ENCODE measurements around the gene RTP4.
A peak's percentile ranks its signal among the peaks of the same experiment; 100 is the strongest.

Gene RTP4

GRCh38 chr3:187325632-187326031, 42.6 kb upstream of the RTP4 start:
- no peak overlapping the region for H3K27ac ChIP-seq
- TF ChIP-seq ZFX (IDR thresholded peaks at IDR 0.05) = no peak
- TF ChIP-seq CTCF (conservative IDR thresholded peaks at IDR 0.05) = no peak

- H3K27ac ChIP-seq = no peak overlapping the region
- TF ChIP-seq ZFX (IDR thresholded peaks at IDR 0.05) (no peak), CTCF (conservative IDR thresholded peaks at IDR 0.05) (no peak)
Measured at GRCh38 chr3:187327845-187328244, 40.3 kb upstream of the RTP4 start.

GRCh38 chr3:187328691-187329090, 39.5 kb upstream of the RTP4 start:
- TF ChIP-seq CTCF (conservative IDR thresholded peaks at IDR 0.05) (no peak), ZFX (IDR thresholded peaks at IDR 0.05) (no peak)
- no peak overlapping the region for H3K27ac ChIP-seq

GRCh38 chr3:187334904-187335303, 33.3 kb upstream of the RTP4 start:
- peak overlapping the region; percentile 26; the same call in 1 of the 2 replicates for H3K27ac ChIP-seq
- TF ChIP-seq CTCF (conservative IDR thresholded peaks at IDR 0.05) = no peak
- TF ChIP-seq ZFX (IDR thresholded peaks at IDR 0.05) = no peak

- TF ChIP-seq ZFX (IDR thresholded peaks at IDR 0.05) (no peak), CTCF (conservative IDR thresholded peaks at IDR 0.05) (no peak)
- H3K27ac ChIP-seq = peak overlapping the region; percentile 47
Measured at GRCh38 chr3:187336322-187336721, 31.9 kb upstream of the RTP4 start.

- no peak overlapping the region for H3K27ac ChIP-seq
- no peak for TF ChIP-seq CTCF (conservative IDR thresholded peaks at IDR 0.05)
- TF ChIP-seq ZFX (IDR thresholded peaks at IDR 0.05) = no peak
Measured at GRCh38 chr3:187340578-187340977, 27.6 kb upstream of the RTP4 start.

GRCh38 chr3:187342255-187342654, 25.9 kb upstream of the RTP4 start:
- no peak for TF ChIP-seq CTCF (conservative IDR thresholded peaks at IDR 0.05)
- TF ChIP-seq ZFX (IDR thresholded peaks at IDR 0.05) = no peak
- no peak overlapping the region for H3K27ac ChIP-seq

All from C4-2B (cell line).